K562 (cell line): ENCODE results near the gene FAM174C. TPM values are rescaled to one million over a fixed set of nuclear protein-coding genes. Genes with fewer than 3 reads are reported as not detected.
A peak's percentile ranks its signal among the peaks of the same experiment; 100 is the strongest.

ENCODE experiments used
- ATAC-seq: fragments of 200-7000 bp; cut with Tn5 transposase; 3 replicates; pipeline ENCODE4 v1.9.1; 2020; ENCODE audit warnings: moderate library complexity
- BruUV-seq: library from RNA; stranded (reverse); fragments of 400-500 nt; replicated peaks from 2 replicates; lab custom pipeline; 2021; lab: Mats Ljungman, UMichigan
- CTCF ChIA-PET: fragments of 300-600 bp; formaldehyde crosslinking; extraction: SDS; loops from one replicate; lab custom pipeline; 2021; ENCODE audit warnings: low intra/inter-chr PET ratio; lab: Yijun Ruan, JAX
- POLR2A ChIA-PET: fragments of 300-600, 350-650 bp; sonication (Branson Sonifier 250); formaldehyde crosslinking; extraction: SDS; loops from one replicate; lab custom pipeline; 2021; ENCODE audit warnings: antibody characterized with exemption, inconsistent platforms; lab: Yijun Ruan, JAX
- DNase-seq, 4 experiments: peaks; one replicate each; pipeline versions ENCODE4 v3.0.0 to v3.0.0-alpha.2; 2011 to 2018; ENCODE audit warnings: low spot score in 3 of 4, mixed read lengths in 3 of 4; ENCODE audit errors: extremely low read depth in 1 of 4
- FAIRE-seq: peaks from 2 replicates; lab custom pipeline; 2011; peaks lifted over from hg19 to GRCh38; lab: Jason Lieb, UNC
- H2AFZ ChIP-seq: 2 replicates; pipeline ENCODE4 v1.6.0; 2011; ENCODE audit warnings: low read depth, low read length, control low read depth, inconsistent platforms
- H3K27ac ChIP-seq: fragments of 200-600 bp; 3 replicates; pipeline ENCODE4 v1.8.0; 2011; ENCODE audit warnings: low read depth, mild to moderate bottlenecking, control low read depth, inconsistent platforms, low read length, moderate library complexity, mixed read lengths; ENCODE audit errors: extremely low read depth
- H3K27me3 ChIP-seq, 2 experiments: fragments of 300-600 bp in 1 of 2; 2 replicates in 1 of 2; 3 replicates in 1 of 2; pipeline versions ENCODE4 v1.6.0 to v1.8.0; 2011; ENCODE audit warnings: inconsistent platforms in 2 of 2, low read length in 2 of 2, mild to moderate bottlenecking in 1 of 2, mixed read lengths in 1 of 2, moderate library complexity in 1 of 2; ENCODE audit not compliant: control insufficient read depth in 2 of 2, insufficient read depth in 2 of 2
- H3K36me3 ChIP-seq: fragments of 300-600 bp; 3 replicates; pipeline ENCODE4 v1.8.0; 2011; ENCODE audit warnings: mild to moderate bottlenecking, low read length, inconsistent platforms; ENCODE audit not compliant: control insufficient read depth, insufficient read depth
- H3K4me1 ChIP-seq, 2 experiments: fragments of 200-600 bp in 1 of 2; replicated peaks in 1 of 2; 2 replicates in 1 of 2; 3 replicates in 1 of 2; pipeline versions ENCODE4 v1.5.1 to v1.8.0; 2011; ENCODE audit warnings: inconsistent platforms in 2 of 2, low read length in 2 of 2, mild to moderate bottlenecking in 1 of 2, mixed read lengths in 1 of 2, moderate library complexity in 1 of 2; ENCODE audit not compliant: control insufficient read depth in 2 of 2, insufficient read depth in 2 of 2
- H3K4me2 ChIP-seq: 2 replicates; pipeline ENCODE4 v1.6.1; 2011; ENCODE audit warnings: low read length, control low read depth, inconsistent platforms, mixed read lengths; ENCODE audit not compliant: insufficient read depth
- H3K4me3 ChIP-seq: fragments of 200-600 bp; sonication (generic), shearing (Covaris generic); 2 replicates; pipeline ENCODE4 v1.5.1; 2016; ENCODE audit warnings: control low read depth, inconsistent platforms
- H3K79me2 ChIP-seq: fragments of 200-600 bp; 3 replicates; pipeline ENCODE4 v1.8.0; 2011; ENCODE audit warnings: low read length, inconsistent platforms; ENCODE audit not compliant: control insufficient read depth, insufficient read depth
- H3K9ac ChIP-seq, 2 experiments: 2 replicates each; pipeline versions ENCODE4 v1.6.0 to v1.6.1; 2011; ENCODE audit warnings: low read depth in 2 of 2, low read length in 2 of 2, control low read depth in 1 of 2, inconsistent platforms in 1 of 2, mild to moderate bottlenecking in 1 of 2, mixed read lengths in 1 of 2; ENCODE audit not compliant: insufficient read depth in 1 of 2
- H3K9me1 ChIP-seq: one replicate; pipeline ENCODE4 v1.6.0; 2011; ENCODE audit warnings: inconsistent platforms, mild to moderate bottlenecking, low read length, moderate library complexity; ENCODE audit not compliant: control insufficient read depth, insufficient read depth
- H3K9me3 ChIP-seq: replicated peaks from 2 replicates; pipeline ENCODE4 v1.5.1; 2011; ENCODE audit warnings: low read depth, low read length, inconsistent platforms; ENCODE audit not compliant: control insufficient read depth, insufficient read depth
- H4K20me1 ChIP-seq: replicated peaks from 2 replicates; pipeline ENCODE4 v1.6.1; 2011; ENCODE audit warnings: low read length, inconsistent platforms, mixed read lengths; ENCODE audit not compliant: control insufficient read depth, insufficient read depth
- BCOR ChIP-seq: fragments of 450-650 bp; IDR thresholded peaks from 2 replicates; pipeline ENCODE4 v1.6.1; 2016
- EGR1 ChIP-seq: fragments of 450-650 bp; conservative IDR thresholded peaks from 2 replicates; pipeline ENCODE4 v1.6.1; 2017; ENCODE audit warnings: mild to moderate bottlenecking
- GABPB1 ChIP-seq: sonication (generic); formaldehyde crosslinking; IDR thresholded peaks from 2 replicates; pipeline ENCODE4 v1.8.0; 2022; ENCODE audit warnings: mild to moderate bottlenecking, missing genetic modification reagents
- ZNF253 ChIP-seq: fragments of 250-450 bp; sonication (Bioruptor Pico); conservative IDR thresholded peaks from 2 replicates; pipeline ENCODE4 v1.6.1; 2021; ENCODE audit warnings: mild to moderate bottlenecking
- WGBS: fragments of 100-300 bp; shearing (Covaris generic); methylation state at CpG from one replicate; pipeline ENCODE4 v1.1.6; 2016; ENCODE audit warnings: low coverage, mixed read lengths; ENCODE audit not compliant: insufficient coverage; ENCODE audit errors: missing lambda C conversion rate; 5-methylcytosine and 5-hydroxymethylcytosine counted together
- in situ Hi-C: fragments of 300-500 bp; cut with MboI; formaldehyde crosslinking; loops from 4 replicates; pipeline ENCODE4 v1.15.0; 2018; ENCODE audit warnings: inconsistent platforms, mixed read lengths
- intact Hi-C: fragments of 100-400 bp; cut with micrococcal nuclease; formaldehyde crosslinking; loops from 2 replicates; pipeline ENCODE4 v1.14.2; 2022
- polyA plus RNA-seq, 8 experiments: library from polyadenylated mRNA; depleted of rRNA in 4 of 8; stranded (reverse) in 5 of 8; unstranded in 3 of 8; fragments of >200 nt; fragmentation: Nextera tagmentation in 2 of 8; fragmentation: Illumina TruSeq in 1 of 8; extraction: Ambion mirVana in 2 of 8; extraction: Trizol in 1 of 8; gene quantifications; 2 replicates each; pipeline versions ENCODE4 v1.2.1 to v1.2.3, GENCODE V29; 2011 to 2014; ENCODE audit warnings: inconsistent platforms in 1 of 8, missing spikeins in 1 of 8
- total RNA-seq, 7 experiments: library from RNA; depleted of rRNA in 6 of 7; stranded (reverse); fragments of >200 nt in 6 of 7; fragmentation: Illumina TruSeq in 2 of 7; extraction: Trizol in 2 of 7; gene quantifications; 2 replicates each; pipeline versions ENCODE4 v1.2.1 to v1.2.3, GENCODE V29; 2011 to 2021; ENCODE audit warnings: low replicate concordance in 1 of 7
- TF ChIP-seq, protein P1 (sequence below), 2 experiments: fragments of 450-650 bp in 1 of 2; sonication (generic) in 1 of 2; formaldehyde crosslinking in 1 of 2; IDR thresholded peaks in 1 of 2; conservative IDR thresholded peaks in 1 of 2; 2 replicates each; pipeline versions ENCODE4 v1.6.1 to v1.8.1; 2016 to 2023; ENCODE audit warnings: mild to moderate bottlenecking in 2 of 2, moderate library complexity in 2 of 2, inconsistent platforms in 1 of 2, missing genetic modification reagents in 1 of 2

The FAM174C gene
- total and polyA plus RNA-seq, 9 of the 15 experiments (the other 6 are each of a cell fraction or from before 2014, with no cell fraction given), result 0.66 to 89.6 (median 20.3) TPM

DNA sequence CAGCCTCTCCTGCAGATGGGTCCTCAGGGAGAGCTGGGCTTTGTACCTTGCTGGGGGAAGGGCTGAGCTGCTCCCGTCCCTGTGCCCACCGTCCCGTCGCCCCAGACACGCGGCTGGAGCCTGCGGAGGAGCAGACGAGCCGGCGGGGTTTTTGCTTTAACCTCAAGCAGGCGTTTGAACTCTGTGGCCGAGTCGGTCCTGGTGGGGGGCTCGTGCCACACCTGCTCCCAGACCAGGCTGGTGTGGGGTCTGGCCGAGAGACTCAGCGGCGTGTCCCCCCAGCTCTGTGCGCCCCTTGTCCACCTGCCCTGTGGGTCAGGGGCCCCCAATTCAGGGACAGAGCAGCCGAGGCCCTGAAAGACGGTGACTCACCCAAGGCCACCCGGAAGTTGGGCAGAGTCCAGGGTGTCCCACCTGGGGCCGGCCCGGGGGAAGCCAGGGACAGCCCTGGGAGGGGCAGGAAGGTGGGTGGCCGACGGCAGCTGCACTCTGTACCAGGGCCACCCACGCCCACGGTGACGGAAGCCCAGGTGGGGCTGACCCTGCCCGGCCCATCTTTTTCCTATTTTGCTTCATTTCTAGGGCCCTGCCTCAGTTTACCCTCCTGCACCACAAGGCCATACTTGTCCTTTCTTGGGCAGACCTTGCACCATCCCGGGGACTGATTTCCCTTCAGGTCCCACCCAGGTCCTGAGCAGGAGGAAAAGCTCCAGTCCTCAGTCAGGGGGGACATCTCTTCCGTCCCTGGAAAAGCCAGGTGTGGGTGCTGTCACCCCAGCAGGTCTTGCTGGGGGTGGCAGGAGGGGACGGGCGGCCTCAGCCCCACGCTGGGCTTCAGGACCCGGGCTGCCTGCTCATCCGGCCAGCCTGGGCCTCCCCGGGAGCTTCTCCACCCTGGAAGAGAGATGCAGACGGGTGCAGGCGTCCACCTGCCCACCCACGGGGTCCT, 15.6 kb downstream of the FAM174C start:
- H3K36me3 ChIP-seq, result no peaks in the 10 kb centered on the region
- FAIRE-seq, result no peak

More for the DNA sequence above, 15.6 kb downstream of the FAM174C start:
- H3K27me3 ChIP-seq, result peaks cover 35 to 82% of the 10 kb centered on the region in 2 experiments; a peak in 4 of 5 replicates
- H2AFZ ChIP-seq, result no peak overlapping the region
- 19% methylated on average over 29 of the region's 40 CpGs for WGBS
- no peaks in the 10 kb centered on the region for H3K79me2 ChIP-seq
- ChIA-PET POLR2A (interaction anchor here (0.6 to 1.1 kb wide), 4 partner anchors 17 to 276 kb away, joined by 3 to 5 read pairs (median 4); partner anchors contain the start of gene CIRBP), CTCF (no interaction called here)
- DNase-seq, result no peak
- no peaks in the 10 kb centered on the region for H3K9me1 ChIP-seq
- no peaks in the 10 kb centered on the region for H3K9me3 ChIP-seq
- H3K4me1 ChIP-seq, result peaks cover 0 to 97% of the 10 kb centered on the region in 2 experiments; a peak in 3 of 5 replicates
- H3K4me2 ChIP-seq, result no peak overlapping the region
- intact Hi-C loops, result no loop called here
- in situ Hi-C loops, result no loop called here
- no peak overlapping the region for H3K27ac ChIP-seq
- TF ChIP-seq ZNF253, result no peak
- TF ChIP-seq EGR1, result peak; percentile 38
- TF ChIP-seq, protein P1, sequence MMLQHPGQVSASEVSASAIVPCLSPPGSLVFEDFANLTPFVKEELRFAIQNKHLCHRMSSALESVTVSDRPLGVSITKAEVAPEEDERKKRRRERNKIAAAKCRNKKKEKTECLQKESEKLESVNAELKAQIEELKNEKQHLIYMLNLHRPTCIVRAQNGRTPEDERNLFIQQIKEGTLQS (IDR thresholded peaks at IDR 0.05), result peak; percentile 36; the same call in 1 of the 2 replicates
- TF ChIP-seq, protein P1 (CRISPR knock-in tag; conservative IDR thresholded peaks at IDR 0.05), result no peak
- TF ChIP-seq BCOR, result peak; percentile 71; the same call in 1 of the 2 replicates
- peak; percentile 33; the same call in 1 of the 2 replicates for TF ChIP-seq GABPB1 (CRISPR knock-in tag)
- ATAC-seq, result no peak
- no peak overlapping the region; a peak in 1 of 4 replicates for H3K9ac ChIP-seq
- peaks cover 4% of the 10 kb centered on the region; the same call in 1 of the 2 replicates for H4K20me1 ChIP-seq
- no TSS peak for BruUV-seq
- no peak overlapping the region for H3K4me3 ChIP-seq
